Heart left ventricle (tissue), 16 donors: ENCODE results near the gene SPSB3. TPM values are rescaled to one million over a fixed set of nuclear protein-coding genes. Genes with fewer than 3 reads are reported as not detected.

Source experiments
- ATAC-seq, 4 donors: fragments of 200-7000 bp; cut with Tn5 transposase; one replicate each; pipeline ENCODE4 v1.9.1; 2020 to 2022; ENCODE audit warnings: moderate library complexity in 4 of 4, mild to moderate bottlenecking in 3 of 4, moderate number of reproducible peaks in 1 of 4
- DNase-seq, 5 donors: peaks; one replicate each; pipeline ENCODE4 v3.0.0-alpha.2; 2020
- H3K27ac ChIP-seq, 12 donors: fragments of 200-600 bp; sonication (generic) in 4 of 12; one replicate each; pipeline versions ENCODE4 v1.5.0 to v1.8.0; 2016 to 2022; ENCODE audit warnings: mild to moderate bottlenecking in 2 of 12
- H3K27me3 ChIP-seq, 9 donors: fragments of 200-600 bp; sonication (generic) in 2 of 9; one replicate each; pipeline versions ENCODE4 v1.5.1 to v1.8.0; 2016 to 2022; ENCODE audit warnings: mild to moderate bottlenecking in 3 of 9
- H3K36me3 ChIP-seq, 9 donors: fragments of 200-600 bp; sonication (generic) in 2 of 9; one replicate each; pipeline versions ENCODE4 v1.5.0 to v1.8.0; 2018 to 2022; ENCODE audit warnings: mild to moderate bottlenecking in 2 of 9
- H3K4me1 ChIP-seq, 12 donors: fragments of 200-600 bp; sonication (generic) in 4 of 12; one replicate each; pipeline versions ENCODE4 v1.5.0 to v1.8.0; 2016 to 2022; ENCODE audit warnings: mild to moderate bottlenecking in 3 of 12
- H3K4me3 ChIP-seq, 12 donors: fragments of 200-600 bp; sonication (generic) in 4 of 12; one replicate each; pipeline versions ENCODE4 v1.5.0 to v1.8.0; 2017 to 2022; ENCODE audit warnings: mild to moderate bottlenecking in 9 of 12, moderate library complexity in 4 of 12
- H3K9me3 ChIP-seq, 12 donors: fragments of 200-600 bp; sonication (generic) in 4 of 12; one replicate each; pipeline versions ENCODE4 v1.5.0 to v1.8.0; 2016 to 2022; ENCODE audit warnings: mild to moderate bottlenecking in 1 of 12
- CTCF ChIP-seq, 12 donors: fragments of 200-600 bp; sonication (generic) in 4 of 12; IDR thresholded peaks; one replicate each; pipeline versions ENCODE4 v1.5.0 to v1.8.0; 2018 to 2022; ENCODE audit warnings: antibody characterized with exemption in 12 of 12, mild to moderate bottlenecking in 5 of 12
- POLR2A ChIP-seq, 2 donors: fragments of 450-650 bp; IDR thresholded peaks; one replicate each; pipeline ENCODE4 v1.6.1; 2017; ENCODE audit warnings: antibody characterized with exemption in 2 of 2, mild to moderate bottlenecking in 2 of 2, moderate library complexity in 2 of 2
- WGBS, 4 donors: extraction: QIAGEN DNeasy Blood & Tissue Kit in 2 of 4; methylation state at CpG; one replicate each; pipeline versions ENCODE4 v1.1.5 to v1.1.7; 2013 to 2018; 5-methylcytosine and 5-hydroxymethylcytosine counted together
- intact Hi-C, 10 donors: fragments of 100-400 bp; cut with DNase I; formaldehyde crosslinking; loops; one replicate each; pipeline versions ENCODE4 v1.11.1 to v1.14.2; 2022
- polyA plus RNA-seq, 2 donors: library from polyadenylated mRNA; stranded (reverse); fragments of 200-250 nt; gene quantifications; one replicate each; pipeline ENCODE4 v1.2.3, GENCODE V29; 2013
- total RNA-seq, 9 donors: library from RNA; depleted of rRNA in 2 of 9; stranded (reverse); fragments of >200 nt in 2 of 9; fragmentation: NEBNext Ultra II Directional in 3 of 9; extraction: Animal tissue kit (Norgen Biotek cat#: 25700) in 3 of 9; gene quantifications; one replicate each; pipeline versions ENCODE4 v1.1.0 to v1.2.4, GENCODE V29; 2016 to 2023
- donor health status: ischemic (EF 13 %, LVEDD 7.1; RV severe dilation, severe dysfunction).
- donor health status: healthy with polysubstance abuse.
- donor health status: DM: no; HTN: yes; CAD: no.
- donor health status: DM: no; HTN: no; CAD: no.
- donor health status: ischemic (EF 25% LVEDD 6.9; RV normal size, moderate dysfunction).
- donor health status: ischemic (EF 25% LVEDD 5.7; RV mildly dilated, moderate dysfunction).
- donor health status: healthy.
- donor health status: DM: yes; HTN: yes; CAD: no.
- donor health status: ischemic (EF 35%, LVEDD 5.7; RV mildly dilated, moderate dysfunction).
- donor health status: nonischemic (EF 11% LVEDD 7.7; RV severe dilation, severe dysfunction).
- donor health status: DM: yes; HTN: yes; CAD: no.
- donor health status: PGD.
- donor health status: ischemic (EF 29% LVEDD 5.4; RV normal size, mild dysfunction).
- donor health status: nonischemic (EF 23%, LVEDD 6.1; RV moderate dilation, normal function).

SPSB3 gene
- total and polyA plus RNA-seq, 11 donors, result 25.8 to 100 (median 32.4) TPM

GRCh38 chr16:1778200-1779179 lies 3.9 kb downstream of the SPSB3 start:
- Histone ChIP-seq H3K9me3 (no peaks in the 10 kb centered on the region), H3K27ac (no peak overlapping the region), H3K27me3 (no peaks in the 10 kb centered on the region), H3K4me1 (peaks cover 9 to 47% (median 32%) of the 10 kb centered on the region in 12 donors), H3K36me3 (peaks cover 0 to 63% (median 48%) of the 10 kb centered on the region in 9 donors), H3K4me3 (no peak overlapping the region)
- intact Hi-C loops, result no loop called here
- DNase-seq, result peak in 4 of 5 donors; percentile 7 to 65 (median 26)
- no peak for TF ChIP-seq POLR2A (IDR thresholded peaks at IDR 0.05)
- TF ChIP-seq CTCF (IDR thresholded peaks at IDR 0.05), result no peak
- 75 to 86% (median 84%) methylated on average over 27 to 34 of the region's 34 CpGs for WGBS, 4 donors
- ATAC-seq, result no peak

- H3K9me3 ChIP-seq, result no peaks in the 10 kb centered on the region
- peaks cover 0 to 63% (median 48%) of the 10 kb centered on the region in 9 donors for H3K36me3 ChIP-seq
- 78 to 82% (median 80%) methylated on average over 26 to 36 of the region's 36 CpGs for WGBS, 4 donors
- no peak for ATAC-seq
- DNase-seq, result peak in 4 of 5 donors; percentile 14 to 59 (median 22)
- H3K4me3 ChIP-seq, result no peak overlapping the region
- H3K27me3 ChIP-seq, result no peaks in the 10 kb centered on the region
- H3K4me1 ChIP-seq, result peaks cover 9 to 45% (median 31%) of the 10 kb centered on the region in 12 donors
- intact Hi-C loops, result no loop called here
- TF ChIP-seq POLR2A (IDR thresholded peaks at IDR 0.05) (no peak), CTCF (IDR thresholded peaks at IDR 0.05) (no peak)
- H3K27ac ChIP-seq, result no peak overlapping the region
These were observed 4.8 kb downstream of the SPSB3 start for GRCh38 chr16:1777375-1778199.

- Histone ChIP-seq H3K9me3 (no peaks in the 10 kb centered on the region), H3K4me3 (no peak overlapping the region), H3K27me3 (no peaks in the 10 kb centered on the region), H3K36me3 (peaks cover 0 to 63% (median 48%) of the 10 kb centered on the region in 9 donors), H3K4me1 (peaks cover 13 to 50% (median 36%) of the 10 kb centered on the region in 12 donors), H3K27ac (no peak overlapping the region)
- no peak for ATAC-seq
- peak in 3 of 5 donors; percentile 12 to 58 (median 33) for DNase-seq
- 70 to 86% (median 83%) methylated on average over 12 to 22 of the region's 22 CpGs for WGBS, 4 donors
- TF ChIP-seq CTCF (IDR thresholded peaks at IDR 0.05), result no peak
- intact Hi-C loops, result no loop called here
These were observed 5.4 kb downstream of the SPSB3 start for GRCh38 chr16:1776991-1777374.

GRCh38 chr16:1776672-1776955 lies 5.8 kb downstream of the SPSB3 start:
- 72 to 87% (median 81%) methylated on average over 11 to 13 of the region's 13 CpGs for WGBS, 4 donors
- Histone ChIP-seq H3K9me3 (no peaks in the 10 kb centered on the region), H3K27ac (no peak overlapping the region), H3K36me3 (peaks cover 0 to 63% (median 48%) of the 10 kb centered on the region in 9 donors), H3K4me1 (peaks cover 14 to 50% (median 37%) of the 10 kb centered on the region in 12 donors), H3K27me3 (no peaks in the 10 kb centered on the region), H3K4me3 (no peak overlapping the region)
- intact Hi-C loops, result no loop called here
- DNase-seq (peak in 1 of 5 donors; percentile 51), ATAC-seq (no peak)
- TF ChIP-seq CTCF (IDR thresholded peaks at IDR 0.05), result no peak
- no peak for TF ChIP-seq POLR2A (IDR thresholded peaks at IDR 0.05)
